Stomach (tissue), 9 donors: Measurements from ENCODE around the gene CLMP. TPM values are rescaled to one million over a fixed set of nuclear protein-coding genes. Genes with fewer than 3 reads are reported as not detected.

Experiments
- DNase-seq, 2 donors: peaks; one replicate each; pipeline versions ENCODE4 v3.0.0 to v3.0.0-alpha.2; 2013 to 2019
- H3K27ac ChIP-seq, 5 donors: fragments of 200-600 bp in 4 of 5; sonication (generic) in 4 of 5; one replicate each; pipeline ENCODE4 v1.5.1; 2013 to 2019; ENCODE audit warnings: mild to moderate bottlenecking in 1 of 5, moderate library complexity in 1 of 5
- H3K27me3 ChIP-seq, 3 donors: fragments of 200-600 bp; sonication (generic); one replicate each; pipeline ENCODE4 v1.5.1; 2017 to 2019; ENCODE audit warnings: mixed run types in 1 of 3
- H3K36me3 ChIP-seq, 4 donors: fragments of 200-600 bp; sonication (generic); 1 replicate in 3 of 4; 2 replicates in 1 of 4; pipeline ENCODE4 v1.5.1; 2016 to 2019
- H3K4me1 ChIP-seq, 4 donors: fragments of 200-600 bp; sonication (generic); one replicate each; pipeline ENCODE4 v1.5.1; 2016 to 2019
- H3K4me3 ChIP-seq, 4 donors: fragments of 200-600 bp; sonication (generic) in 3 of 4; one replicate each; pipeline ENCODE4 v1.5.1; 2016 to 2019; ENCODE audit warnings: mild to moderate bottlenecking in 1 of 4
- H3K9me3 ChIP-seq, 4 donors: fragments of 200-600 bp; sonication (generic); one replicate each; pipeline ENCODE4 v1.5.1; 2016 to 2019
- CTCF ChIP-seq, 7 experiments: fragments of 450-650 bp in 4 of 7; fragments of 200-600 bp in 3 of 7; sonication (generic) in 3 of 7; IDR thresholded peaks; one replicate each; pipeline ENCODE4 v1.5.1; 2016 to 2019; ENCODE audit warnings: antibody characterized with exemption in 7 of 7, control low read depth in 2 of 7, mild to moderate bottlenecking in 1 of 7
- EP300 ChIP-seq: sonication (generic); formaldehyde crosslinking; IDR thresholded peaks from one replicate; pipeline ENCODE4 v1.6.1; 2017; ENCODE audit warnings: antibody characterized with exemption
- POLR2A ChIP-seq, 4 donors: fragments of 450-650 bp; IDR thresholded peaks; one replicate each; pipeline ENCODE4 v1.6.1; 2016; ENCODE audit warnings: antibody characterized with exemption in 4 of 4, control low read depth in 2 of 4, mild to moderate bottlenecking in 1 of 4, moderate library complexity in 1 of 4
- POLR2AphosphoS5 ChIP-seq, 3 donors: sonication (generic); formaldehyde crosslinking; IDR thresholded peaks; one replicate each; pipeline ENCODE4 v1.6.1; 2016; ENCODE audit warnings: antibody characterized with exemption in 3 of 3
- WGBS, 5 donors: extraction: QIAGEN DNeasy Blood & Tissue Kit in 3 of 5; methylation state at CpG; one replicate each; pipeline versions ENCODE4 v1.1.5 to v1.1.7; 2013 to 2018; 5-methylcytosine and 5-hydroxymethylcytosine counted together
- intact Hi-C: fragments of 100-400 bp; cut with DNase I; formaldehyde crosslinking; loops from one replicate; pipeline ENCODE4 v1.15.1; 2023; ENCODE audit warnings: low total_unique reads
- polyA plus RNA-seq, 3 donors: library from polyadenylated mRNA; stranded (reverse); fragments of 200-250 nt; gene quantifications; one replicate each; pipeline ENCODE4 v1.2.3, GENCODE V29; 2013
- total RNA-seq, 5 donors: library from RNA; depleted of rRNA; stranded (reverse); fragments of >200 nt; gene quantifications; one replicate each; pipeline versions ENCODE4 v1.1.0 to v1.2.3, GENCODE V29; 2014 to 2016
- donor health status: healthy with polysubstance abuse.
- donor health status: Bipolar disorder and iron deficiency.
- donor health status: healthy.

CLMP gene
- total and polyA plus RNA-seq, 8 donors: 4.9 to 81.2 (median 40.5) TPM

GRCh38 chr11:123080015-123080414, 115.0 kb downstream of the CLMP start:
- H3K27ac ChIP-seq: no peak overlapping the region
- DNase-seq: no peak
- TF ChIP-seq CTCF (IDR thresholded peaks at IDR 0.05): no peak
- no peak for TF ChIP-seq POLR2A (IDR thresholded peaks at IDR 0.05)
- TF ChIP-seq EP300: no peak
- TF ChIP-seq POLR2AphosphoS5 (IDR thresholded peaks at IDR 0.05): no peak
- 92 to 100% (median 100%) methylated on average over 1 of the region's 1 CpG for WGBS, 5 donors
- H3K4me3 ChIP-seq: no peak overlapping the region
- no peaks in the 10 kb centered on the region for H3K27me3 ChIP-seq
- intact Hi-C loops: no loop called here
- peaks cover 0 to 36% (median 7%) of the 10 kb centered on the region in 4 donors for H3K36me3 ChIP-seq
- H3K4me1 ChIP-seq: peaks cover 9 to 19% (median 15%) of the 10 kb centered on the region in 4 donors
- H3K9me3 ChIP-seq: no peaks in the 10 kb centered on the region

- Histone ChIP-seq H3K27me3 (no peaks in the 10 kb centered on the region), H3K27ac (no peak overlapping the region), H3K4me1 (peaks cover 0 to 10% (median 0%) of the 10 kb centered on the region in 4 donors), H3K36me3 (peaks cover 0 to 53% (median 21%) of the 10 kb centered on the region in 4 donors), H3K9me3 (no peaks in the 10 kb centered on the region), H3K4me3 (no peak overlapping the region)
- TF ChIP-seq EP300: no peak
- no peak for TF ChIP-seq POLR2AphosphoS5 (IDR thresholded peaks at IDR 0.05)
- no peak for TF ChIP-seq CTCF (IDR thresholded peaks at IDR 0.05)
- TF ChIP-seq POLR2A (IDR thresholded peaks at IDR 0.05): no peak
- DNase-seq: no peak
- intact Hi-C loops: no loop called here
- WGBS, 5 donors: 87 to 95% (median 87%) methylated on average over 2 of the region's 2 CpGs
Observed at GRCh38 chr11:123076484-123076883, 118.6 kb downstream of the CLMP start.

GRCh38 chr11:123073343-123074057, 121.5 kb downstream of the CLMP start:
- no peak for DNase-seq
- 84 to 95% (median 92%) methylated on average over 14 of the region's 14 CpGs for WGBS, 5 donors
- H3K27ac ChIP-seq: no peak overlapping the region
- no peaks in the 10 kb centered on the region for H3K27me3 ChIP-seq
- no peaks in the 10 kb centered on the region for H3K9me3 ChIP-seq
- peaks cover 0 to 42% (median 17%) of the 10 kb centered on the region in 4 donors for H3K36me3 ChIP-seq
- intact Hi-C loops: no loop called here
- H3K4me3 ChIP-seq: no peak overlapping the region
- peaks cover 0 to 39% (median 12%) of the 10 kb centered on the region in 4 donors for H3K4me1 ChIP-seq
- TF ChIP-seq EP300 (no peak), POLR2AphosphoS5 (IDR thresholded peaks at IDR 0.05) (no peak), POLR2A (IDR thresholded peaks at IDR 0.05) (no peak), CTCF (IDR thresholded peaks at IDR 0.05) (no peak)

- no peaks in the 10 kb centered on the region for H3K27me3 ChIP-seq
- DNase-seq: no peak
Observed at GRCh38 chr11:123072762-123073161, 122.3 kb downstream of the CLMP start.

More at GRCh38 chr11:123072762-123073161, 122.3 kb downstream of the CLMP start:
- intact Hi-C loops: no loop called here
- no peak for TF ChIP-seq CTCF (IDR thresholded peaks at IDR 0.05)
- no peak for TF ChIP-seq POLR2AphosphoS5 (IDR thresholded peaks at IDR 0.05)
- no peak for TF ChIP-seq EP300
- TF ChIP-seq POLR2A (IDR thresholded peaks at IDR 0.05): no peak
- Histone ChIP-seq H3K4me3 (no peak overlapping the region), H3K9me3 (no peaks in the 10 kb centered on the region), H3K4me1 (peaks cover 0 to 39% (median 12%) of the 10 kb centered on the region in 4 donors), H3K27ac (no peak overlapping the region), H3K36me3 (peaks cover 0 to 34% (median 16%) of the 10 kb centered on the region in 4 donors)
